Breast epithelium (tissue), 4 donors: ENCODE results near the gene ADGRG1. TPM values are rescaled to one million over a fixed set of nuclear protein-coding genes. Genes with fewer than 3 reads are reported as not detected.

Source experiments
- DNase-seq, 2 donors: peaks; one replicate each; pipeline ENCODE4 v3.0.0-alpha.2; 2019; ENCODE audit warnings: low spot score in 2 of 2
- H3K27ac ChIP-seq, 2 donors: fragments of 200-600 bp; sonication (generic) in 1 of 2; one replicate each; pipeline ENCODE4 v1.5.1; 2016 to 2019; ENCODE audit warnings: mild to moderate bottlenecking in 1 of 2
- H3K27me3 ChIP-seq, 2 donors: fragments of 200-600 bp; sonication (generic) in 1 of 2; one replicate each; pipeline versions ENCODE4 v1.5.1 to v1.6.0; 2017 to 2019; ENCODE audit warnings: control low read depth in 1 of 2, mild to moderate bottlenecking in 1 of 2
- H3K36me3 ChIP-seq: fragments of 200-600 bp; one replicate; pipeline ENCODE4 v1.5.1; 2019
- H3K4me1 ChIP-seq, 2 donors: fragments of 200-600 bp; sonication (generic); one replicate each; pipeline ENCODE4 v1.5.1; 2016 to 2019; ENCODE audit warnings: control low read depth in 1 of 2
- H3K4me3 ChIP-seq, 3 donors: fragments of 200-600 bp; sonication (generic); 1 replicate in 2 of 3; 2 replicates in 1 of 3; pipeline ENCODE4 v1.5.1; 2016 to 2019; ENCODE audit warnings: mild to moderate bottlenecking in 3 of 3, moderate library complexity in 2 of 3
- H3K9me3 ChIP-seq, 2 donors: fragments of 200-600 bp; sonication (generic) in 1 of 2; one replicate each; pipeline ENCODE4 v1.5.1; 2016 to 2019; ENCODE audit warnings: control low read depth in 1 of 2
- CTCF ChIP-seq, 3 donors: fragments of 450-650 bp; IDR thresholded peaks; one replicate each; pipeline ENCODE4 v1.5.1; 2016 to 2017; ENCODE audit warnings: antibody characterized with exemption in 3 of 3, mild to moderate bottlenecking in 3 of 3, moderate library complexity in 3 of 3
- POLR2A ChIP-seq: fragments of 450-650 bp; IDR thresholded peaks from one replicate; pipeline ENCODE4 v1.6.1; 2016; ENCODE audit warnings: antibody characterized with exemption, mild to moderate bottlenecking, moderate library complexity
- POLR2AphosphoS5 ChIP-seq, 3 donors: sonication (generic); formaldehyde crosslinking; IDR thresholded peaks; one replicate each; pipeline ENCODE4 v1.6.1; 2017; ENCODE audit warnings: antibody characterized with exemption in 3 of 3
- intact Hi-C: fragments of 100-400 bp; cut with DNase I; formaldehyde crosslinking; loops from one replicate; pipeline ENCODE4 v1.15.1; 2023; ENCODE audit warnings: low total_unique reads
- total RNA-seq, 3 donors: library from RNA; depleted of rRNA; stranded (reverse); fragments of >200 nt; gene quantifications; one replicate each; pipeline ENCODE4 v1.1.0, GENCODE V29; 2016

ADGRG1 gene
- total RNA-seq, 3 donors from 2014 or later = 9.4 to 54.1 (median 34.0) TPM

GRCh38 chr16:57637424-57637823 is 9.0 kb downstream of the ADGRG1 start:
- Histone ChIP-seq H3K27me3 (no peaks in the 10 kb centered on the region), H3K4me3 (peak overlapping the region in 1 of 3 donors; percentile 28), H3K4me1 (peaks cover 0 to 33% of the 10 kb centered on the region in 2 donors), H3K36me3 (no peaks in the 10 kb centered on the region), H3K9me3 (no peaks in the 10 kb centered on the region), H3K27ac (peak overlapping the region; percentile 81 to 83)
- intact Hi-C loops = no loop called here
- DNase-seq = peak in 1 of 2 donors; percentile 39
- TF ChIP-seq POLR2A (no peak), CTCF (IDR thresholded peaks at IDR 0.05) (no peak), POLR2AphosphoS5 (IDR thresholded peaks at IDR 0.05) (no peak)

GRCh38 chr16:57637965-57638364 is 9.5 kb downstream of the ADGRG1 start:
- H3K4me1 ChIP-seq = peaks cover 0 to 33% of the 10 kb centered on the region in 2 donors
- H3K36me3 ChIP-seq = no peaks in the 10 kb centered on the region
- TF ChIP-seq POLR2AphosphoS5 (IDR thresholded peaks at IDR 0.05) (no peak), POLR2A (no peak), CTCF (IDR thresholded peaks at IDR 0.05) (no peak)
- H3K4me3 ChIP-seq = peak overlapping the region in 1 of 3 donors; percentile 28
- DNase-seq = no peak
- H3K9me3 ChIP-seq = no peaks in the 10 kb centered on the region
- H3K27me3 ChIP-seq = no peaks in the 10 kb centered on the region
- intact Hi-C loops = no loop called here
- peak overlapping the region; percentile 81 to 83 for H3K27ac ChIP-seq

- TF ChIP-seq CTCF (IDR thresholded peaks at IDR 0.05) (no peak), POLR2AphosphoS5 (IDR thresholded peaks at IDR 0.05) (no peak), POLR2A (no peak)
- H3K4me3 ChIP-seq = no peak overlapping the region
- peaks cover 0 to 37% of the 10 kb centered on the region in 2 donors for H3K4me1 ChIP-seq
- DNase-seq = no peak
- intact Hi-C loops = no loop called here
- no peaks in the 10 kb centered on the region for H3K9me3 ChIP-seq
- peak overlapping the region; percentile 81 to 83 for H3K27ac ChIP-seq
- H3K36me3 ChIP-seq = no peaks in the 10 kb centered on the region
- H3K27me3 ChIP-seq = no peaks in the 10 kb centered on the region
These were observed 10.0 kb downstream of the ADGRG1 start for GRCh38 chr16:57638381-57638780.

GRCh38 chr16:57639172-57639887 is 10.9 kb downstream of the ADGRG1 start:
- peaks cover 0 to 40% of the 10 kb centered on the region in 2 donors for H3K4me1 ChIP-seq

More at GRCh38 chr16:57639172-57639887, 10.9 kb downstream of the ADGRG1 start:
- Histone ChIP-seq H3K27me3 (no peaks in the 10 kb centered on the region), H3K4me3 (no peak overlapping the region), H3K9me3 (no peaks in the 10 kb centered on the region), H3K36me3 (no peaks in the 10 kb centered on the region), H3K27ac (peak overlapping the region; percentile 80 to 83)
- DNase-seq = no peak
- no peak for TF ChIP-seq POLR2AphosphoS5 (IDR thresholded peaks at IDR 0.05)
- TF ChIP-seq CTCF (IDR thresholded peaks at IDR 0.05) = no peak
- no peak for TF ChIP-seq POLR2A
- intact Hi-C loops = no loop called here
